Upper lobe of left lung (tissue), 4 donors: ENCODE data around the gene ST7.

Experiments used
- CTCF ChIP-seq, 6 experiments: fragments of 450-650 bp in 4 of 6; fragments of 200-600 bp in 2 of 6; sonication (generic) in 2 of 6; IDR thresholded peaks; one replicate each; pipeline ENCODE4 v1.5.1; 2016 to 2019; ENCODE audit warnings: antibody characterized with exemption in 6 of 6
- EP300 ChIP-seq, 4 donors: sonication (generic); formaldehyde crosslinking; IDR thresholded peaks; one replicate each; pipeline ENCODE4 v1.5.1; 2017; ENCODE audit warnings: antibody characterized with exemption in 4 of 4, control low read depth in 2 of 4
- POLR2A ChIP-seq, 4 donors: fragments of 450-650 bp; IDR thresholded peaks; one replicate each; pipeline ENCODE4 v1.5.1; 2016 to 2017; ENCODE audit warnings: antibody characterized with exemption in 4 of 4, mild to moderate bottlenecking in 2 of 4
- POLR2AphosphoS5 ChIP-seq, 2 donors: sonication (generic); formaldehyde crosslinking; IDR thresholded peaks; one replicate each; pipeline ENCODE4 v1.5.1; 2017; ENCODE audit warnings: antibody characterized with exemption in 2 of 2

GRCh38 chr7:117262546-117262945, 309.2 kb downstream of the ST7 start:
- TF ChIP-seq CTCF (IDR thresholded peaks at IDR 0.05) (no peak), POLR2AphosphoS5 (IDR thresholded peaks at IDR 0.05) (no peak), EP300 (IDR thresholded peaks at IDR 0.05) (no peak), POLR2A (IDR thresholded peaks at IDR 0.05) (no peak)
